Transverse colon (tissue), 4 donors: ENCODE results near the gene RALGDS. TPM values are rescaled to one million over a fixed set of nuclear protein-coding genes. Genes with fewer than 3 reads are reported as not detected.

ENCODE experiments used
- DNase-seq: peaks from one replicate; pipeline ENCODE4 v3.0.0-alpha.2; 2019
- H3K27ac ChIP-seq, 4 donors: fragments of 200-600 bp; sonication (generic); 2 replicates each; pipeline ENCODE4 v1.5.1; 2016 to 2018; ENCODE audit warnings: inconsistent platforms in 4 of 4
- H3K27me3 ChIP-seq: fragments of 200-600 bp; sonication (generic); 2 replicates; pipeline ENCODE4 v1.5.1; 2017; ENCODE audit warnings: inconsistent platforms
- H3K36me3 ChIP-seq, 4 donors: fragments of 200-600 bp; sonication (generic); 2 replicates each; pipeline ENCODE4 v1.5.1; 2017 to 2019; ENCODE audit warnings: inconsistent platforms in 4 of 4
- H3K4me1 ChIP-seq, 4 donors: fragments of 200-600 bp; sonication (generic); 2 replicates each; pipeline ENCODE4 v1.5.1; 2017 to 2020; ENCODE audit warnings: inconsistent platforms in 4 of 4
- H3K4me3 ChIP-seq, 4 donors: fragments of 200-600 bp; sonication (generic); 1 replicate in 1 of 4; 2 replicates in 3 of 4; pipeline versions ENCODE4 v1.5.1 to v1.6.1; 2017 to 2019; ENCODE audit warnings: inconsistent platforms in 4 of 4
- H3K9me3 ChIP-seq, 2 donors: fragments of 200-600 bp; sonication (generic); 2 replicates each; pipeline ENCODE4 v1.5.1; 2017 to 2019; ENCODE audit warnings: inconsistent platforms in 2 of 2
- CTCF ChIP-seq, 5 experiments: fragments of 200-600 bp in 3 of 5; fragments of 450-650 bp in 2 of 5; sonication (generic) in 3 of 5; IDR thresholded peaks; 1 replicate in 2 of 5; 2 replicates in 3 of 5; pipeline ENCODE4 v1.5.1; 2016 to 2017; ENCODE audit warnings: antibody characterized with exemption in 5 of 5, inconsistent platforms in 3 of 5, mild to moderate bottlenecking in 2 of 5, moderate library complexity in 1 of 5
- EP300 ChIP-seq: sonication (generic); formaldehyde crosslinking; IDR thresholded peaks from one replicate; pipeline ENCODE4 v1.6.1; 2017; ENCODE audit warnings: antibody characterized with exemption, low read depth
- POLR2A ChIP-seq: fragments of 450-650 bp; IDR thresholded peaks from one replicate; pipeline ENCODE4 v1.6.1; 2016; ENCODE audit warnings: antibody characterized with exemption, mild to moderate bottlenecking, moderate library complexity
- POLR2AphosphoS5 ChIP-seq, 3 donors: sonication (generic); formaldehyde crosslinking; IDR thresholded peaks; one replicate each; pipeline ENCODE4 v1.6.1; 2016; ENCODE audit warnings: antibody characterized with exemption in 3 of 3
- WGBS, 2 donors: methylation state at CpG; one replicate each; pipeline ENCODE4 v1.1.5; 2018; ENCODE audit warnings: low coverage in 1 of 2; 5-methylcytosine and 5-hydroxymethylcytosine counted together
- in situ Hi-C, 4 donors: fragments of 200-750 bp; cut with MboI; loops; one replicate each; pipeline versions ENCODE4 v1.15.0 to v1.15.1; 2017; ENCODE audit warnings: low sequenced_read_pairs in 3 of 4, low pct_ligation_motif_present in 1 of 4, low pct_unique_long_range_greater_than_20kb in 1 of 4
- intact Hi-C: fragments of 100-400 bp; cut with DNase I; formaldehyde crosslinking; loops from one replicate; pipeline ENCODE4 v1.15.1; 2023; ENCODE audit warnings: low total_unique reads
- total RNA-seq, 4 donors: library from RNA; depleted of rRNA; stranded (reverse); fragments of >200 nt; gene quantifications; one replicate each; pipeline ENCODE4 v1.1.0, GENCODE V29; 2016

Gene RALGDS
- total RNA-seq, 4 donors from 2014 or later: 50.5 to 233 (median 58.2) TPM

GRCh38 chr9:133153227-133154096 is 32.4 kb upstream of the RALGDS start:
- Histone ChIP-seq H3K9me3 (no peaks in the 10 kb centered on the region), H3K27me3 (no peaks in the 10 kb centered on the region), H3K4me3 (no peak overlapping the region), H3K36me3 (no peaks in the 10 kb centered on the region), H3K27ac (no peak overlapping the region), H3K4me1 (peaks cover 0 to 9% (median 4%) of the 10 kb centered on the region in 4 donors)
- no peak for DNase-seq
- WGBS, 2 donors: 82 to 89% methylated on average over 3 to 34 of the region's 36 CpGs
- intact Hi-C loops (no loop called here), in situ Hi-C loops (no loop called here)
- TF ChIP-seq POLR2AphosphoS5 (IDR thresholded peaks at IDR 0.05) (no peak), CTCF (IDR thresholded peaks at IDR 0.05) (no peak), EP300 (no peak)

GRCh38 chr9:133151601-133152525 is 30.8 kb upstream of the RALGDS start:
- Histone ChIP-seq H3K27me3 (no peaks in the 10 kb centered on the region), H3K4me3 (no peak overlapping the region), H3K4me1 (peaks cover 12 to 25% (median 18%) of the 10 kb centered on the region in 4 donors), H3K9me3 (no peaks in the 10 kb centered on the region), H3K36me3 (no peaks in the 10 kb centered on the region), H3K27ac (no peak overlapping the region)
- in situ Hi-C loops: no loop called here
- no peak for TF ChIP-seq CTCF (IDR thresholded peaks at IDR 0.05)
- TF ChIP-seq POLR2AphosphoS5 (IDR thresholded peaks at IDR 0.05): no peak
- TF ChIP-seq POLR2A: no peak
- TF ChIP-seq EP300: no peak
- intact Hi-C loops: no loop called here
- WGBS, 2 donors: 80% methylated on average over 14 of the region's 14 CpGs; no CpG with 5 or more reads in 1 of the 2 donors
- DNase-seq: no peak

GRCh38 chr9:133151041-133151440 is 30.0 kb upstream of the RALGDS start:
- in situ Hi-C loops (no loop called here), intact Hi-C loops (no loop called here)
- Histone ChIP-seq H3K27me3 (no peaks in the 10 kb centered on the region), H3K4me1 (peaks cover 12 to 25% (median 20%) of the 10 kb centered on the region in 4 donors), H3K9me3 (no peaks in the 10 kb centered on the region), H3K36me3 (no peaks in the 10 kb centered on the region), H3K27ac (no peak overlapping the region), H3K4me3 (no peak overlapping the region)
- DNase-seq: no peak
- 97% methylated on average over 6 of the region's 6 CpGs; no CpG with 5 or more reads in 1 of the 2 donors for WGBS, 2 donors
- TF ChIP-seq POLR2A (no peak), CTCF (IDR thresholded peaks at IDR 0.05) (no peak), EP300 (no peak), POLR2AphosphoS5 (IDR thresholded peaks at IDR 0.05) (no peak)
